ENCODE results near the gene PDX1.

The PDX1 gene

GRCh38 chr13:27928805-27929753 lies 9.3 kb downstream of the PDX1 start (continued):
- TF ChIP-seq ZNF362 (tag by site-specific recombination; IDR thresholded peaks at IDR 0.05) (no peak), WT1 (tag by site-specific recombination; IDR thresholded peaks at IDR 0.05) (no peak), ZNF510 (tag by site-specific recombination; IDR thresholded peaks at IDR 0.05; ENCODE audit: insufficient replicate concordance) (no peak), ZSCAN18 (tag by site-specific recombination; IDR thresholded peaks at IDR 0.05) (no peak), PRDM6 (tag by site-specific recombination; IDR thresholded peaks at IDR 0.05) (no peak)

- Histone ChIP-seq H3K4me3 (ENCODE audit: low read depth, low read length) (no peak overlapping the region), H3K27ac (ENCODE audit: extremely low read depth, low read depth, low read length) (no peak overlapping the region), H3K9me3 (ENCODE audit: control insufficient read depth, insufficient read depth, low read depth, low read length) (no peaks in the 10 kb centered on the region), H3K4me1 (ENCODE audit: control insufficient read depth, insufficient read depth, low read length) (no peaks in the 10 kb centered on the region), H3K36me3 (ENCODE audit: control insufficient read depth in 2 of 2, insufficient read depth in 1 of 2, low read length in 2 of 2) (peaks cover 0 to 5% of the 10 kb centered on the region in 2 experiments; a peak in 1 of 3 replicates)
- TF ChIP-seq ZNF518A (tag by site-specific recombination; conservative IDR thresholded peaks at IDR 0.05; ENCODE audit: low read depth): no peak
- 0 out of 2 replicates have a peak, but pooled peaks have one; percentile 56 for TF ChIP-seq ZNF596 (tag by site-specific recombination; IDR thresholded peaks at IDR 0.05)
- POLR2A ChIA-PET: no interaction called here
- CTCF ChIA-PET: no interaction called here
These were observed 10.1 kb downstream of the PDX1 start for GRCh38 chr13:27929868-27930267.

GRCh38 chr13:27933118-27933517 lies 13.3 kb downstream of the PDX1 start:
- Histone ChIP-seq H3K4me1 (ENCODE audit: control insufficient read depth, insufficient read depth, low read length) (no peaks in the 10 kb centered on the region), H3K4me3 (ENCODE audit: low read depth, low read length) (no peak overlapping the region), H3K9me3 (ENCODE audit: control insufficient read depth, insufficient read depth, low read depth, low read length) (no peaks in the 10 kb centered on the region), H3K27ac (ENCODE audit: extremely low read depth, low read depth, low read length) (no peak overlapping the region), H3K36me3 (ENCODE audit: control insufficient read depth in 2 of 2, insufficient read depth in 1 of 2, low read length in 2 of 2) (no peaks in the 10 kb centered on the region)
- POLR2A ChIA-PET: no interaction called here
- CTCF ChIA-PET: no interaction called here
- TF ChIP-seq ZSCAN16 (tag by site-specific recombination; IDR thresholded peaks at IDR 0.05) (no peak), ZNF423 (tag by site-specific recombination; IDR thresholded peaks at IDR 0.05) (no peak), ZNF114 (tag by site-specific recombination; IDR thresholded peaks at IDR 0.05) (no peak), FEZF1 (tag by site-specific recombination; IDR thresholded peaks at IDR 0.05) (no peak), ZNF138 (tag by site-specific recombination; IDR thresholded peaks at IDR 0.05; ENCODE audit: borderline replicate concordance) (no peak), KLF1 (tag by site-specific recombination; IDR thresholded peaks at IDR 0.05) (no peak), REST (tag by site-specific recombination; IDR thresholded peaks at IDR 0.05) (no peak)

Measured in HEK293 (cell line).